ENCODE results near the gene TMEM183A. TPM values are rescaled to one million over a fixed set of nuclear protein-coding genes. Genes with fewer than 3 reads are reported as not detected.

Gene TMEM183A
- total and polyA plus RNA-seq, 9 of the 15 experiments (the other 6 are each of a cell fraction or from before 2014, with no cell fraction given) = 23.4 to 190 (median 124) TPM

DNA sequence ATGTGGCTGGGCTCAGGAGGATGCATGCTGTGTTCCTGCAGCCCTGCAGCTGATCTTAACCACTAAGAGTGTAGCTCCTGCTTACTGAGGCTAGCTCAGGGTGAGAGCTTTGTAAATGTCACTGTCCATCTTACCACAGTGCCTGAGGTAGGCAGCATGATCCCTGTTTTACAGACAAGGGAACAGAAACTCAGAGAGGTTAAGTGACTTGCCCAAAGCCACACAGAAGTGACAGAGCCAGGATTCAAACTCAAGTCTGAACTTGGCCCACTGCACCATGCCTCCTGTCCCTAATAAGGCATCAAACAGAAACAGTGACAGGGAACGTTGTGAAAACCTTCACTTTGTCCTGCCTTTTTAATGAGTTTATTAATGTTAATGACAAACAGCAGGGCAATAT, 47.0 kb downstream of the TMEM183A start:
- ATAC-seq = no peak
- no peaks in the 10 kb centered on the region for H3K79me2 ChIP-seq (ENCODE audit: control insufficient read depth, insufficient read depth, low read length)
- TF ChIP-seq ZFP36 (IDR thresholded peaks at IDR 0.05; ENCODE audit: low read depth, low read length, partially characterized antibody) = peak; percentile 67
- TF ChIP-seq, protein P1, sequence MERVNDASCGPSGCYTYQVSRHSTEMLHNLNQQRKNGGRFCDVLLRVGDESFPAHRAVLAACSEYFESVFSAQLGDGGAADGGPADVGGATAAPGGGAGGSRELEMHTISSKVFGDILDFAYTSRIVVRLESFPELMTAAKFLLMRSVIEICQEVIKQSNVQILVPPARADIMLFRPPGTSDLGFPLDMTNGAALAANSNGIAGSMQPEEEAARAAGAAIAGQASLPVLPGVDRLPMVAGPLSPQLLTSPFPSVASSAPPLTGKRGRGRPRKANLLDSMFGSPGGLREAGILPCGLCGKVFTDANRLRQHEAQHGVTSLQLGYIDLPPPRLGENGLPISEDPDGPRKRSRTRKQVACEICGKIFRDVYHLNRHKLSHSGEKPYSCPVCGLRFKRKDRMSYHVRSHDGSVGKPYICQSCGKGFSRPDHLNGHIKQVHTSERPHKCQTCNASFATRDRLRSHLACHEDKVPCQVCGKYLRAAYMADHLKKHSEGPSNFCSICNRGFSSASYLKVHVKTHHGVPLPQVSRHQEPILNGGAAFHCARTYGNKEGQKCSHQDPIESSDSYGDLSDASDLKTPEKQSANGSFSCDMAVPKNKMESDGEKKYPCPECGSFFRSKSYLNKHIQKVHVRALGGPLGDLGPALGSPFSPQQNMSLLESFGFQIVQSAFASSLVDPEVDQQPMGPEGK (CRISPR knock-in tag; IDR thresholded peaks at IDR 0.05; ENCODE audit: borderline replicate concordance) = no peak
- peak; percentile 45; the same call in 1 of the 2 replicates for TF ChIP-seq BCOR (IDR thresholded peaks at IDR 0.05)
- TF ChIP-seq RBM25 (IDR thresholded peaks at IDR 0.05; ENCODE audit: low read depth, low read length, severe bottlenecking) = peak; percentile 69
- H3K4me3 ChIP-seq = no peak overlapping the region
- no peak overlapping the region for H2AFZ ChIP-seq (ENCODE audit: low read depth, low read length)
- H3K4me2 ChIP-seq (ENCODE audit: insufficient read depth, low read length) = no peak overlapping the region
- H3K9me3 ChIP-seq (replicated peaks; ENCODE audit: control insufficient read depth, insufficient read depth, low read depth, low read length) = no peaks in the 10 kb centered on the region
- H3K9ac ChIP-seq (ENCODE audit: insufficient read depth in 1 of 2, low read depth in 2 of 2, low read length in 2 of 2) = no peak overlapping the region
- no peaks in the 10 kb centered on the region for H3K36me3 ChIP-seq (ENCODE audit: control insufficient read depth, insufficient read depth, low read length)
- no peak for FAIRE-seq
- no TSS peak for BruUV-seq (replicated peaks)
- DNase-seq (ENCODE audit: extremely low read depth in 1 of 4, low spot score in 3 of 4) = no peak
- intact Hi-C loops (cut with micrococcal nuclease) (no loop called here), in situ Hi-C loops (cut with MboI) (no loop called here)
- ChIA-PET CTCF (ENCODE audit: low intra/inter-chr PET ratio) (no interaction called here), POLR2A (interaction anchor here (0.6 to 0.9 kb wide), 3 partner anchors 28 to 191 kb away, joined by 3 to 7 read pairs (median 3); no protein-coding TSS in a partner anchor)
- H4K20me1 ChIP-seq (replicated peaks; ENCODE audit: control insufficient read depth, insufficient read depth, low read length) = peaks cover 11% of the 10 kb centered on the region; the same call in 1 of the 2 replicates
- peaks cover 0 to 11% of the 10 kb centered on the region in 2 experiments; a peak in 2 of 5 replicates for H3K4me1 ChIP-seq (replicated peaks in 1 of 2; ENCODE audit: control insufficient read depth in 2 of 2, insufficient read depth in 2 of 2, low read length in 2 of 2)
- H3K9me1 ChIP-seq (ENCODE audit: control insufficient read depth, insufficient read depth, low read length) = no peaks in the 10 kb centered on the region
- peaks cover 63 to 90% of the 10 kb centered on the region in 2 experiments for H3K27me3 ChIP-seq (ENCODE audit: control insufficient read depth in 2 of 2, insufficient read depth in 2 of 2, low read length in 2 of 2)
- WGBS (ENCODE audit: insufficient coverage, low coverage, missing lambda C conversion rate) = 5% methylated on average over 1 of the region's 1 CpG
- no peak overlapping the region for H3K27ac ChIP-seq (ENCODE audit: extremely low read depth, low read depth, low read length)
